ENCODE results near the gene KCNIP4.
"Not testable (repeated sequence)": the region's sequence is repeated elsewhere in the genome, so short reads cannot be mapped to it uniquely, and the experiment has no call there.

DNA sequence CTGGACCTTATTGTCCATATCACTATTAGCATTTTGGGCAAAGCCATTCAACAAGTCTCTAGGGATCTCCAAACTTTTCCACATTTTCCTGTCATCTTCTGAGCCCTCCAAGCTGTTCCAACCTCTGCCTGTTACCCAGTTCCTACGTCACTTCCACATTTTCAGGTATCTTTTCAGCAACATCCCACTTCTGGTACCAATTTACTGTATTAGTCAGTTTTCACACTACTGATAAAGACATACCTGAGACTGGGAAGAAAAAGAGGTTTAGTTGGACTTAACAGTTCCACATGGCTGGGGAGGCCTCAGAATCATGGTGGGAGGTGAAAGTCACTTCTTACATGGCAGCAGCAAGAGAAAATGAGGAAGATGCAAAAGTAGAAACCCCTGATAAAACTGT lies 1165.4 kb downstream of the KCNIP4 start:
- TF ChIP-seq, protein P1, sequence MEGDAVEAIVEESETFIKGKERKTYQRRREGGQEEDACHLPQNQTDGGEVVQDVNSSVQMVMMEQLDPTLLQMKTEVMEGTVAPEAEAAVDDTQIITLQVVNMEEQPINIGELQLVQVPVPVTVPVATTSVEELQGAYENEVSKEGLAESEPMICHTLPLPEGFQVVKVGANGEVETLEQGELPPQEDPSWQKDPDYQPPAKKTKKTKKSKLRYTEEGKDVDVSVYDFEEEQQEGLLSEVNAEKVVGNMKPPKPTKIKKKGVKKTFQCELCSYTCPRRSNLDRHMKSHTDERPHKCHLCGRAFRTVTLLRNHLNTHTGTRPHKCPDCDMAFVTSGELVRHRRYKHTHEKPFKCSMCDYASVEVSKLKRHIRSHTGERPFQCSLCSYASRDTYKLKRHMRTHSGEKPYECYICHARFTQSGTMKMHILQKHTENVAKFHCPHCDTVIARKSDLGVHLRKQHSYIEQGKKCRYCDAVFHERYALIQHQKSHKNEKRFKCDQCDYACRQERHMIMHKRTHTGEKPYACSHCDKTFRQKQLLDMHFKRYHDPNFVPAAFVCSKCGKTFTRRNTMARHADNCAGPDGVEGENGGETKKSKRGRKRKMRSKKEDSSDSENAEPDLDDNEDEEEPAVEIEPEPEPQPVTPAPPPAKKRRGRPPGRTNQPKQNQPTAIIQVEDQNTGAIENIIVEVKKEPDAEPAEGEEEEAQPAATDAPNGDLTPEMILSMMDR (conservative IDR thresholded peaks at IDR 0.05), result not testable (repeated sequence)
- TF ChIP-seq EZH2 (IDR thresholded peaks at IDR 0.05; ENCODE audit: low read depth), result not testable (repeated sequence)
